Measurements from ENCODE around the gene IL32.

- TF ChIP-seq CTCF (conservative IDR thresholded peaks at IDR 0.05; ENCODE audit: low read depth, low read length) (no peak), EZH2 (IDR thresholded peaks at IDR 0.05; ENCODE audit: borderline replicate concordance, low read depth, low read length, poor library complexity, severe bottlenecking) (no peak)
Observed at GRCh38 chr16:3059723-3060242, 5.7 kb upstream of the IL32 start.

Data from A673 (cell line).